GM18870 (cell line): Measurements from ENCODE around the gene CPA5.

Experiments used
- ATAC-seq: cut with Tn5 transposase; IDR thresholded peaks from one replicate; pipeline ENCODE4 v1.9.1; 2021; ENCODE audit warnings: moderate library complexity; ENCODE audit not compliant: unreplicated experiment

CPA5 gene

DNA sequence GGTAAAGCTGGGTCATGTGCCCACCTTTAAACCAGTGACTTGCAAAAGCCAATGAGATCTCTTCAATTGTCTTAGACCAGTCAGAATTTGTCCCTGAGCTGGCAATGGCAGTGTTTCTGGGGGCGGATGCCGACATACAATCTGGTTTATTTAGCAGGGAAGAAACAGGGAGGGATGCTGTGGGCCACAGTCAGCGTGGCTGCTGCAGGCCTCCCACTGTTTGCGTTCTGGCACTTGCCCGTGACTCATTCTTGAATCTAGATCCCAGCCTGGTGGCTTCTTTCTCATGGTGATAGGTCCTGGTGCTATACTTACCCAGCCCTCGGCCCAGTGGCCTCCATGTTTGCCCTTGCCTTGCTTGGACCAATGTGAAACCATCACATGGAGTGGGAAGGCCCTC, 32.6 kb downstream of the CPA5 start:
- ATAC-seq = no peak

DNA sequence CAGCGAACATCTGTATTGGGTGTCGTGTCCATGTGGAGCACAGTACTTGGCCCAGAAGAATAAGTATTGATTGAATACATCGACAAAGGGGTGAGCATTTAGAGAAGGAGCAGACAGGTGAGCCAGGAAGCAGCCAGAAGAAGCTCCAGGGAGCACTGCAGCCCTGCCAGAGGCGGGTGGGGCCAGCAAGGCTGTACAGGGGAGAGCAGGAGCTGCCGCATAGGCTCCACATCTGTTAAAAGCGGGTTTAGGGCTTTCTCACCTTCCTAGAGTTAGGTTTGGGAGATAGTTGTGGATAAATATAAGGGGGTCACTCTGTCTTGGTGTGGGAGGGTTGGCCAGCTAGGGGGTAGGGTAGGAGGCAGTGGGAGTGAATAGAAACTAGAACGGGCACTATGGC, 34.4 kb downstream of the CPA5 start:
- no peak for ATAC-seq

DNA sequence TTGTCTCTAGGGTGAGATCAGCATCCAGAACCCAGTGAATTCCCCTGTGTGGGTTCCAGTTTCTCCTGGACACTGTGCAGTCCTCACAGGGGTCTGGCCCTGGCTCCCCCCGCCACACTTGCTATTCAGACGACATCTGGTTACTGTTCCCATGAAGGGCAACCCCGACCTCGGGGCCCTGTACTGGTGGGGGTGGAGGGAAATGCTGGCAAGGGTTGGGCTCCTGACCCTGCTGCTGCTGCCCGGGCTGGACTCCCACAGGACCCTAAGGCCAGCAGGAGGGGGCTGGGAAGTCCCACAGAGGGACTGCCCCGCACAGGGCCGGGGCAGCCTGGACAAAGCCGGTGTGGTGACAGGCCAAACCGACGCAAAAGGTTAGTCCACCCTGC, 34.9 kb downstream of the CPA5 start:
- ATAC-seq = no peak

DNA sequence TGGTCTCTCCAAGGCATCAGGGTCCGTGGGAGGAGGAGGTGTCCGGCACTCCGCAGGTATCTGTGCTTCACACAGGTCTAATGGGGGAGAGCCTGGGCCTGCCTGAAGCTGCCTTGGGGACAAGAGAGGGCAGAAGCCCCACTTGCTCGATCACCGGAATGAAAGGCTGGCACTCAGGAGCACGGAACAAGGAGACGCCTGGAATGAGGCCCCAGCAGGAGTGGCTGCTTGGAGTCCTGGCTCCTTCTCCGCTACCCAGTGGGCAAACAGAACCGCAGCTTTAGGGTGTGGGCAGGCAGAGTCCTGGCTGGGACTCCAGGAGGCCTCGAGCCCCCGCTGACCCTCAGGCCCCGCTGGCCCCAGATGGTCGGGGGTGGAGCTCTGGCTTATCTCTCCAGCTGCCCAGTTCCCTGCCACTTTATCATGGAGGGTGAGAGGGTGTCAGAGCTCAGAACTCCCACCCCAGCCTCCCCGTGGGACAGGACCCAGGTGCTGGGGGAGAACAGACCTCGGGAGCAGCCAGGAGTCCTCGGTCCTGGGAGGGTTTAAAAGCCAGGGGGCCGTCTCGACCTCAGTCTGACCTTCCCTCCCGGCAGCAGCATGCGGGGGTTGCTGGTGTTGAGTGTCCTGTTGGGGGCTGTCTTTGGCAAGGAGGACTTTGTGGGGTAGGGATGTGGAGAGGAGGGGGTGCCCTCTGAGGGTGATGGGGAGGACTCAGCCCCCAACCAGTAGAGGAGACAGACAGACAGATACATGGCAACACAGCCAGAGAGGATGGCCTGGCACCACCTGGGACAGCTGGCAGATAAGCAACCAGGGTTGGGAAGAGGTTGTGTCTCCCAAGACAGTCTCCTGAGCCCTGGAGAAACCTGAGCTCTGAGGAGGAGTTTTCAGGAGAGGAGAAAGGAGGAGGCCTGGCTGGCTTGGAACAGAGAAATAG, 35.6 kb downstream of the CPA5 start, which contains the start of gene CPA1:
CPA1 (plus strand) TSS at position 574 of the 940 bp plus-strand sequence; CDS start at position 601, 27 bp downstream.
- ATAC-seq = no peak

DNA sequence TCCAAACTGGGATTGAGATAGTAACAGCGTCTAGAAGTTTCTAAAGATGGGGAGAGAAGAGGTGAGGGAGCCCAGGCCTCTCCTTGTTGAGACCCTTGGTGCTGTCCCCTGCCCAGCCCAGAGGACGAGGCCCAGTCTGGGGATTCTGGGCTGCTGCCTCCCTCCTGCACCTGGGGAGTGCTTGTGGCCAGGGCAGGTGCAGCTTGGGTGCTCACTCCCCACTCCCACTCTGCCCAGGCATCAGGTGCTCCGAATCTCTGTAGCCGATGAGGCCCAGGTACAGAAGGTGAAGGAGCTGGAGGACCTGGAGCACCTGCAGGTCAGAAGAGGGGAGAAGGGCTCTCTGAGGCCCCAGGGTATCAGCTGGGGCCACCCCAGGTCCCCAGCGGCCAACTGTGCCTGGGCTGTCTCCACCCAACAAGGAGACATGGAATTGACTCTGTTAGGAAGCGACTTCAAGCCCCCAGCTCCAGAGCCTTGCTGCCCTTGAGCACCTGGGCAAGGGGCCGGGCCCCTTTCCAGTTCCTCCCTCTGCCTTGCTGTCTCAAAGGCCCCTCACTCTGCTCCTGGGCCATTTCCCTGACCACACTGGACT, 36.3 kb downstream of the CPA5 start:
- ATAC-seq = no peak

DNA sequence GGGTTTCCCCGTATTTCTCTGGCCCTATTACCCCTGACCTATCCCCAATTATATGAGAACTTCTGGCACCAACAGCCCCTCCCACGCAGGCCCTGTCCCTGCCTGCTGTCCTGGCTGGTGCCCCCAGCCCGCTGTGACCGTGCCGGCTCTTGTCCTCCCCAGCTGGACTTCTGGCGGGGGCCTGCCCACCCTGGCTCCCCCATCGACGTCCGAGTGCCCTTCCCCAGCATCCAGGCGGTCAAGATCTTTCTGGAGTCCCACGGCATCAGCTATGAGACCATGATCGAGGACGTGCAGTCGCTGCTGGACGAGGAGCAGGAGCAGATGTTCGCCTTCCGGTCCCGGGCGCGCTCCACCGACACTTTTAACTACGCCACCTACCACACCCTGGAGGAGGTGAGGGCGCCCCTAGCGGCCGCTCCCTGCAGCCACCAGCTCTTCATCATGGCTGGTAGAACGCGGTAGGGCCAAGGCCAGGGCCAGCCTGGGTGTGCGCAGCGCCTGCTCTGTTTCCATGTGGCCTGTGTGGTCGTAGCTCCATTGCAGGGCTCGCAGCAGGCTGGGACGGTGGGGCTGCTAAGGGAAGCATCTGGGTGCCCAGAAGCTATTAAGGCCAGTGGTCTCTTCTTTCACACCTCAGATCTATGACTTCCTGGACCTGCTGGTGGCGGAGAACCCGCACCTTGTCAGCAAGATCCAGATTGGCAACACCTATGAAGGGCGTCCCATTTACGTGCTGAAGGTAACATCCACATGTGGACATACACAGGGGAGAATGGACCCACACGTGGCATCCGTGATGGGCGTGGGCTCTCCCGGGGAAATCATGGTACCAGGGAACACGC, 37.1 kb downstream of the CPA5 start:
- no peak for ATAC-seq

DNA sequence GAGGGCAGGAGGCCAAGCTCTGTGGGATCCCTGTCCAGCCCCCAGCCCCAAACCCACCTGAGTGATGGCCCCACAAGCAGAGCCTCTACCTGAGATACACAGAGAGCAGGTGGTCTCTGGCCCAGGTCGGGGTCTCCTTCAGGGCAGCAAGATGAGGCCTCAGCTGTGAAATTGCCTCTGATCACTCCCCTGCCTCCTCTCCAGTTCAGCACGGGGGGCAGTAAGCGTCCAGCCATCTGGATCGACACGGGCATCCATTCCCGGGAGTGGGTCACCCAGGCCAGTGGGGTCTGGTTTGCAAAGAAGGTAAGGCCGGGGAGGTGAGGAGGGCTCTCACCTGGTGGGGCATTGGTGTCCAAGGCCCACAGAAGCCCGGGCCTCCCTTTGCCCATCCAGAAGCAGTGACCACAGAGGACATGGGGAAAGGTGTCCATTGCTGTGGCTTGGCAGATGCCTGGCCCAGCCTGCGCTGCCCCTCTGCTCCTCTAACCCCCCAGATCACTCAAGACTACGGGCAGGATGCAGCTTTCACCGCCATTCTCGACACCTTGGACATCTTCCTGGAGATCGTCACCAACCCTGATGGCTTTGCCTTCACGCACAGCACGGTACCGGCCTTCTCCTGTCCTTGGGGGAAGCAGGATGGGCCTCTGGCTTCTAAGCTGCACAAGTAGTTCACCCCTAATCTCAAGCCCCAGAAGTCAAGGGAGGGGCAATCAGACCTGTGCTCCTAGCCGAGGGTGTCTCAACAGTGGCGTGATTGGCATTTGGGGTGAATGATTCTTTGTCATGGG, 38.8 kb downstream of the CPA5 start:
- ATAC-seq = no peak

DNA sequence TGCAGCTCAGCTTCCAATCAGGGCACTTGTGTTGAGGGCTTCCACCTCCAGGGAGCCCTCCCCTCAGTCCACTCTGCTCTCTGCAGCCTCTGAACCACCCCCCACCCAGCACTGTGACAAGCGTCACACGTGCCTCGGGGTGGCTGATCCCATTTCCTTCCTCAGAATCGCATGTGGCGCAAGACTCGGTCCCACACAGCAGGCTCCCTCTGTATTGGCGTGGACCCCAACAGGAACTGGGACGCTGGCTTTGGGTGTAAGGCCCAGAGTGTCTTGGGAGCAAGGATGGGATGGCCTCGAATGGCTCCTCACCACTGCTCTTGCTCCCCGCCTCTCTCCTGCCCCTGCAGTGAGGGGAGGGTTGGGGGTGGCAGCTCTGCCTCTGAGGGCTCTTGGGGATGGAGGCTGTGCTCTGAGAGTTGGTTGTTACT, 39.8 kb downstream of the CPA5 start:
- no peak for ATAC-seq

DNA sequence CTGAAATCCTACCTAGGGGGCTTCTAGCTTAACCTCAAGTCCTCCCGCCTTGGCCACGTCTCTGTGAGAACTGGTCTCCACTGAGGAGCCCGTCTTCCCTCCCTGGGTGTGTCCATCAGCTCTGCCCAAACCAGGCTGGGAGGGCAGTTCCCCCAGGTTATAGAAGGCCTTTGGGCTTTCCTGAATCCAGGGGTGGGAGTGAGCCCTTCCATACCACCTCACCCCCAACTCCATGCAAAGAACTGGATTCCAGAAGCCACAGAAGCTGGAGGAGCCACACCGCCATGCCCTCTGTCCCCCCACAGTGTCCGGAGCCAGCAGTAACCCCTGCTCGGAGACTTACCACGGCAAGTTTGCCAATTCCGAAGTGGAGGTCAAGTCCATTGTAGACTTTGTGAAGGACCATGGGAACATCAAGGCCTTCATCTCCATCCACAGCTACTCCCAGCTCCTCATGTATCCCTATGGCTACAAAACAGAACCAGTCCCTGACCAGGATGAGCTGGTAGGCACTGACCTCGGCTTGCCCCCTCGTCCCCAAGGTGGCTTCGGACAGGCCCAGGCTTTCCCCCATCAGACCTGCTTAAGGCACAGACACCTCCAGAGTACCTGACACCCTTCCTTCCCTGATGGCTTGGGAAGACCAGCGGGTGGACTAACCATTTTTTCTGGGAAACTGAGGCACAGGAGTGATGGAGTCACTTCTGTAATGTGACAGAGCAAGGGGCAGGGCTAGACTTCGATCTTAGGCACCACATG, 40.4 kb downstream of the CPA5 start:
- ATAC-seq = no peak

DNA sequence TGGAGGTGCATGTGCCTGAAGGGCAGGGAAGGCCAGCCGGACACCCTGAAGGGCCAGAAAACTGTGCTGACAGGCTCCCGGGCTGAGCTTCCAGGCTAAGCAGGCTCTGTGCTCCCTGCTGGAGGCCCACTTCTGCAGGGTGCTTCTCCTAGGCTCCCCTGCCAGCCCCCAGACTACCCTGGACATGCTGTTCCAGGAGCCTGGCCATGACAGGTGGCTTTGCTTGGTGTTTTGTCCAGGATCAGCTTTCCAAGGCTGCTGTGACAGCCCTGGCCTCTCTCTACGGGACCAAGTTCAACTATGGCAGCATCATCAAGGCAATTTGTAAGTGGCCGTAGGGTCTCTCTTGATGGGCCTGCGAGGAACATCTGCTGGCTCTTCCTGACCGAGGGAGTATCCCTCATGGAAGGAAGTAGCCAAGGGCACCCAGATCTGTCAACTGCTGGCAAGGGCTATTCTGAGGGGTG, 41.0 kb downstream of the CPA5 start:
- ATAC-seq = no peak

DNA sequence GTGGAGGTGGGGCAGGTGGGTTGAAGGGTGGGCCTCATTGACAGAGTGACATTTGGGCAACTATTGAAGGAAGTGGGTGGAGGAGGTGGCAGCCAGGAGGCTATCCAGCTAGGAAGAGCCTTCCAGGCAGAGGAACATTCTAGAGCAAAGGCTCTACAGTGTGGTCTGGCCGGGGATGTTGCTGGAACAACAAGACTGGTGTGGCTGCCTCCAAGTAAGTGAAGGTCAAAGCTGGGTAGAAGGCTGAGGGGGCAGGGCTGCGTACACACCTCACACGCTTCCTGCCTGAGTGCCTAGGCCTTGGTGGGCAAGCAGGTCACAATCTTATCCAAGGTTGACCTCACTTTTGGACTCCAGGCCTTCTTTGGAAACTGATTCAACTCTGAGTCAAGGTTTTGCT, 42.3 kb downstream of the CPA5 start:
- no peak for ATAC-seq

DNA sequence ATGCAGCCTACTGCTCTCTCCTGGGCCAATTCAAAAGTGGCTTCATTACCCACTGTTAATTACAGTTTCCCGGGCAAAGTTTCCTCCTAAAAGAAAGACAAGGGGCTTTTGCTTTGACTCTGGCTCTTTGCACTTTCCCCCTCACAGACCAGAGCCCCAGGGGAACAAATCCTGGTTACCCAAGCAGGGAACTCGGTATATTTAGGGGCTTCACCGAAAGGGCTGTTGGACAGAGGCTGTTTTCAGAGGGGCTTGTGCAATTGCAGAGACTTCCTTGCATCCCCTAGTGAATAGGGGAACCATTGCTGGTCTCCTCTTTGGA, 42.7 kb downstream of the CPA5 start:
- no peak for ATAC-seq

DNA sequence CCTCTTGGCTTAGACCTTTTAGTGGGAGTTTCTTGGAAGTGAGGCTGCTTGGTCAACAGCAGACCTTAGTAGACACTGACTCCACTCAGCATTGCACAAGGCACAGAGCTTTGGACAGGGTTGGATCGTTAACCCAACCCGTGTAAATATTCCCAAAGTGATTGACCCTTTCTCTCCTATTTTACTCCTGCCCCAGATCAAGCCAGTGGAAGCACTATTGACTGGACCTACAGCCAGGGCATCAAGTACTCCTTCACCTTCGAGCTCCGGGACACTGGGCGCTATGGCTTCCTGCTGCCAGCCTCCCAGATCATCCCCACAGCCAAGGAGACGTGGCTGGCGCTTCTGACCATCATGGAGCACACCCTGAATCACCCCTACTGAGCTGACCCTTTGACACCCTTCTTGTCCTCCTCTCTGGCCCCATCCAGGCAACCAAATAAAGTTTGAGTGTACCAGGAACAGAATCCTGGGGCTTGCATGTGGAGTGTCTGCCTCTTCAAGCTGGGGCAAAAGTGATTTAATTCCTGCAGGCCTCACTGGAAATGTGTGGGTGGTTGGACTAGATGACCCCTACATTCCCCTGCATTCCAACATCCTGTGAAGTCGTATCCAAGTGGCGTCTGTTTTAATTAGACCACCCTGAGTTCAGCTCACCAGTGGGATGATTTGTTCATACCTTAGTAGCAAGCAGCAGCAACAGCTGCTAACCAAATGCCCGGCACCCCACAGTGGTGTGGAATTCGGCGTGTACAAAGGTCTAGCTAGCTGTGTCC, 43.2 kb downstream of the CPA5 start:
- ATAC-seq = no peak

DNA sequence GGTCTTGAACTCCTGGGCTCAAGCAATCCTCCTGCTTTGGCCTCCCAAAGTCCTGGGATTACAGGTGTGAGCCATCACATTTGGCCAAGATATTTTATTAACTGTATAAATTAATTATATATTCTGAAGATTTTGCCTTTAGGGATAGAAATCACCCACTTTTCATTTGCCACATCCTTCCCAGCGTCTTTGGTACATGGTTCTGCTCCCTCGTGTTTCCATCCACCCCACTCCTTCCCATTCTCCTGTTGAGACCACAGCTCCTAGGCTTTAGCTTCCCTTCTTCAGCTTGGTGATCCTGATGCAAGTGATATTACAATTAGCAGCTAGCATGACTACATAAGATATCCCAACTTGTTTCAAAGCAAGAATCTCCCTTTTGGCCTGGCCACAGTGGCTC, 44.1 kb downstream of the CPA5 start:
- no peak for ATAC-seq

DNA sequence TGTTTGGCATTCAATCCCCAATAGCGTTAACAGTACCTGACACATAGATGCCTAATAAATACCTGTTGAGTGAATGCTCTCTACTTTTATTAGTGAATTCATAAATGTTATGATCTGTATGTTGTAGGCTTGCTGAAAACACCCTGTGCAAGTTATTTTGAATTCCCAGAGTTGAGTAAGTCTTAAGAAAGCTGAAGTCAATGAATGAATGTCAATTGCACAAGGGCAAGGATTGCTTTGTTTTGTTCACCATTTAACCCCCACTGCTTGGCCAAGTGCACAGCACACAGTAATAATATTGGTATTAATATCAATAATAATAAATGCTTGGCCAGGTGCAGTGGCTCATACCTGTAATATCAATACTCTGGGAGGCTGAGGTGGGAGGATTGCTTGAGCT, 45.9 kb downstream of the CPA5 start:
- ATAC-seq = no peak

DNA sequence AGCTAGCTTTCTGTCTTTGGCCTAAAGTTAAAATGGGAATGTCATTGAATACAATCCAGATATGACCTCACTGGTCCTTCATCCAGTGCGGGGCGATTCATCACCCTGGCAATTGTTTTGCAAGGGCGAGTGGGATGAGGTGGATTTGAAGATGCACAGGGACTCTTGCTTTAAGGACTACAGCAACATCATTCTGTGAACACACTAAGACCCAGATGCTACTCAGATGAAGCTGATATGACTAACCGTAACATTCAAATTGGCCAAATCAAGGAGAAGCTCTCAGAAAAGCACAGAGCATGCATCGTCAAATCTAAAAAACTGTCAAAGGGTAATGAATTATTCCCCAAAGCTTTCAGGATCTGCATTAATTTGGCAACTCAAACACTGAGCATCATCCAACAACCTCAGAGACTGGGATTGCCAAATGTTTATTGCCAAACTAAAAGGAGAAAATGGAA, 48.5 kb downstream of the CPA5 start:
- ATAC-seq = no peak

DNA sequence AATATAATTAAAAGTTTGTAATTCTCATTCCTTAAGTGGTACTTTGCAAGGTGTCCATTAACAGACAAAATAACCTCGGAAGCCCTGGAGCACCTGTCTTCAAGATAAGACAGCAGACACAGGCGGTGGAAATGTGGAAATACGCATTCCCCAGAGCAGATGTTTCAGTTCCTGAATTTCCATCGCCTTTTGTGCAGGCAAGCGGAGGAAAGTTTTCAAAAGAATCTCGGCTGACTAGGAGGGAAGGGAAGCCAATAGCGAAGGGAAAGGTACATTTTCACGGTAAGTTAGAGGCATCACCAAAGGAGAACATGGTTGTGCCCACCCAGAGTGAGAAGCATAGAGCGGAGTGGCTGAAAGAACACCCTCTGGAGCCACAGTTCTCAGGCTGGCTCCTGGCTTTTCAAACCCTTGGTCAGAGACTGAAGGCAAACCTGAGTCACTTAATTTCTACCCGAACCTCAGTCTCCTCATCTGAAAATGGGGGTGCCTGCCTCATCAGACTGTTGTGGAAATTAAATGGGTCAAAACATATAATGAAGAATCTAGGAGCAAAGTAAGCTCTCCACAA, 49.3 kb downstream of the CPA5 start:
- no peak for ATAC-seq

DNA sequence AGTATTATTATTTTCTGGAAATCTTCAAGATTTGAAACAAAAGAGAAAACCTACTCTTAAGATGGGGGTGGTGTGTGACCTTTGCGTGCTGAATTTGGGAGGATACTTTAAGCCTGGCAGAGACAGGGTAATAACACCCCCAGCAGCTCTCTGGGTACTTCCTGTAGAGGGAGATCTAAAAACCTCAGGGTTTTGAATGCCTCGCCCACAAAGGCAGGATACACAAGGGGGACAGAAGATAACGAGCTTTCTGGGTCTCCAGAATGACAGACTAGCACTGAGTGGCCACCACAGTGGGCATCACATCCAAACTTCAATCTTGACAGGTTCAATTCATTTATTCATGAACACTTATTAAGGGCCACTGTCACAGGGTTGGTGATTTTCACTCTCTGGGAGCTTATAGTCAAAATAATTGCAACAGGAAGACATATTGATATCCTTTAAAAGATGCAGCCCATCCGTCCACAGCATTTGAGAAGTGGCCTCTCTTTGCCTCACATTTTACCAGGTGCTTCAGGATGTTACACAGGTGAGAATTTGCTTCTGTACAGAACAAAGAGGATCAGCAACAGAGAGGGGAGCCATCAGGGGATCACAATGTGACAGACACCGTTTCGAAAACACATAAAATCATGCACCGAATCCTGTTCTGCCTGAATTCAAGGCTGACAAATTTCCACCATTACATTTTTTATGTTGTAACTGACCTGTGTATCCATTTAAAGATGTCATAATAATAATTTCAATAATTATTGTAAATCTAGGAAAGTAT, 50.0 kb downstream of the CPA5 start:
- no peak for ATAC-seq
